OCI-LY3 (cell line): ENCODE measurements around the gene VWC2L.

Source experiments
- H2AFZ ChIP-seq: fragments of 200-600, 300-600 bp; shearing (Covaris generic); 2 replicates; pipeline ENCODE4 v1.6.0; 2014; ENCODE audit warnings: antibody characterized with exemption, low read depth, low read length
- H3K27ac ChIP-seq: fragments of 200-600, 300-600 bp; sonication (generic); 2 replicates; pipeline ENCODE4 v1.5.1; 2014; ENCODE audit warnings: mild to moderate bottlenecking, low read length, moderate library complexity, mixed read lengths
- H3K27me3 ChIP-seq: fragments of 200-600, 300-600 bp; sonication (generic); 2 replicates; pipeline ENCODE4 v1.6.1; 2014; ENCODE audit warnings: low read depth, low read length, mixed read lengths
- H3K36me3 ChIP-seq: fragments of 200-600, 300-600 bp; sonication (generic); replicated peaks from 2 replicates; pipeline ENCODE3; 2014; ENCODE audit warnings: low read depth, low read length, mixed read lengths
- H3K4me1 ChIP-seq: fragments of 300-600, 200-600 bp; sonication (generic); 2 replicates; pipeline ENCODE4 v1.6.1; 2014; ENCODE audit warnings: low read length, mixed read lengths
- H3K4me2 ChIP-seq: fragments of 200-600, 300-600 bp; sonication (generic); 2 replicates; pipeline ENCODE4 v1.6.1; 2014; ENCODE audit warnings: low read length, mixed read lengths
- H3K4me3 ChIP-seq: fragments of 300-600, 200-600 bp; sonication (generic); 2 replicates; pipeline ENCODE4 v1.5.1; 2014; ENCODE audit warnings: antibody characterized with exemption, mild to moderate bottlenecking, low read length, moderate library complexity
- H3K79me2 ChIP-seq: fragments of 300-600, 200-600 bp; shearing (Covaris generic); 2 replicates; pipeline ENCODE4 v1.6.1; 2014; ENCODE audit warnings: mild to moderate bottlenecking, low read length, mixed read lengths
- H3K9ac ChIP-seq: fragments of 300-600, 200-600 bp; shearing (Covaris generic); 2 replicates; pipeline ENCODE4 v1.6.0; 2014; ENCODE audit warnings: mild to moderate bottlenecking, low read length, moderate library complexity
- H3K9me3 ChIP-seq: fragments of 200-600, 300-600 bp; shearing (Covaris generic); 2 replicates; pipeline ENCODE4 v1.6.1; 2014; ENCODE audit warnings: low read length, mixed read lengths; ENCODE audit not compliant: insufficient read depth
- H4K20me1 ChIP-seq: fragments of 200-600, 300-600 bp; sonication (generic); 2 replicates; pipeline ENCODE4 v1.6.1; 2016; ENCODE audit warnings: low read length, mixed read lengths; ENCODE audit not compliant: insufficient read depth
- CTCF ChIP-seq: fragments of 200-600, 300-600 bp; sonication (generic); IDR thresholded peaks from 2 replicates; pipeline ENCODE4 v1.5.1; 2014; ENCODE audit warnings: antibody characterized with exemption, low read length, low read depth
- EZH2phosphoT487 ChIP-seq: fragments of 200-600 bp; shearing (Covaris generic); IDR thresholded peaks from 2 replicates; pipeline ENCODE4 v1.6.1; 2018; ENCODE audit warnings: antibody characterized with exemption, mixed run types, low read depth

The VWC2L gene

GRCh38 chr2:214536625-214537024 is 125.8 kb downstream of the VWC2L start:
- Histone ChIP-seq H3K4me1 (no peaks in the 10 kb centered on the region), H3K9ac (no peak overlapping the region), H3K9me3 (no peaks in the 10 kb centered on the region), H3K4me3 (no peak overlapping the region), H3K36me3 (no peaks in the 10 kb centered on the region), H3K4me2 (no peak overlapping the region), H2AFZ (no peak overlapping the region), H3K27me3 (no peaks in the 10 kb centered on the region), H4K20me1 (no peaks in the 10 kb centered on the region), H3K79me2 (no peaks in the 10 kb centered on the region), H3K27ac (no peak overlapping the region)
- no peak for TF ChIP-seq CTCF
- no peak for TF ChIP-seq EZH2phosphoT487

GRCh38 chr2:214537929-214538328 is 127.1 kb downstream of the VWC2L start:
- no peak overlapping the region for H3K4me3 ChIP-seq
- H3K4me2 ChIP-seq = no peak overlapping the region
- no peaks in the 10 kb centered on the region for H3K36me3 ChIP-seq
- TF ChIP-seq EZH2phosphoT487 (no peak), CTCF (no peak)
- no peak overlapping the region for H3K27ac ChIP-seq
- no peak overlapping the region for H2AFZ ChIP-seq
- no peaks in the 10 kb centered on the region for H4K20me1 ChIP-seq
- no peak overlapping the region for H3K9ac ChIP-seq
- H3K4me1 ChIP-seq = no peaks in the 10 kb centered on the region
- no peaks in the 10 kb centered on the region for H3K27me3 ChIP-seq
- no peaks in the 10 kb centered on the region for H3K9me3 ChIP-seq
- no peaks in the 10 kb centered on the region for H3K79me2 ChIP-seq

GRCh38 chr2:214542295-214542694 is 131.4 kb downstream of the VWC2L start:
- H3K4me3 ChIP-seq = no peak overlapping the region
- no peak overlapping the region for H3K4me2 ChIP-seq
- no peaks in the 10 kb centered on the region for H4K20me1 ChIP-seq
- no peaks in the 10 kb centered on the region for H3K27me3 ChIP-seq
- no peaks in the 10 kb centered on the region for H3K36me3 ChIP-seq
- H3K9me3 ChIP-seq = no peaks in the 10 kb centered on the region
- no peaks in the 10 kb centered on the region for H3K79me2 ChIP-seq
- no peak overlapping the region for H2AFZ ChIP-seq
- no peak for TF ChIP-seq EZH2phosphoT487
- TF ChIP-seq CTCF = no peak
- no peaks in the 10 kb centered on the region for H3K4me1 ChIP-seq
- H3K27ac ChIP-seq = no peak overlapping the region
- H3K9ac ChIP-seq = no peak overlapping the region

- no peak for TF ChIP-seq CTCF
- no peaks in the 10 kb centered on the region for H3K9me3 ChIP-seq
- no peak overlapping the region for H3K4me3 ChIP-seq
- H2AFZ ChIP-seq = no peak overlapping the region
- H3K79me2 ChIP-seq = no peaks in the 10 kb centered on the region
- no peak overlapping the region for H3K27ac ChIP-seq
- peaks cover 3% of the 10 kb centered on the region; the same call in 1 of the 2 replicates for H3K4me1 ChIP-seq
- no peaks in the 10 kb centered on the region for H4K20me1 ChIP-seq
- H3K4me2 ChIP-seq = no peak overlapping the region
- H3K9ac ChIP-seq = no peak overlapping the region
- H3K36me3 ChIP-seq = no peaks in the 10 kb centered on the region
- H3K27me3 ChIP-seq = no peaks in the 10 kb centered on the region
These were observed 132.0 kb downstream of the VWC2L start for GRCh38 chr2:214542866-214543265.
